HG02943 (cell line): Measurements from ENCODE around the gene BTNL9.
"Not testable (repeated sequence)": the region's sequence is repeated elsewhere in the genome, so short reads cannot be mapped to it uniquely, and the experiment has no call there.

Experiments used
- ATAC-seq: cut with Tn5 transposase; IDR thresholded peaks from one replicate; pipeline ENCODE4 v1.9.1; 2021; ENCODE audit warnings: mild to moderate bottlenecking, low read depth, moderate library complexity; ENCODE audit not compliant: unreplicated experiment

The BTNL9 gene

DNA sequence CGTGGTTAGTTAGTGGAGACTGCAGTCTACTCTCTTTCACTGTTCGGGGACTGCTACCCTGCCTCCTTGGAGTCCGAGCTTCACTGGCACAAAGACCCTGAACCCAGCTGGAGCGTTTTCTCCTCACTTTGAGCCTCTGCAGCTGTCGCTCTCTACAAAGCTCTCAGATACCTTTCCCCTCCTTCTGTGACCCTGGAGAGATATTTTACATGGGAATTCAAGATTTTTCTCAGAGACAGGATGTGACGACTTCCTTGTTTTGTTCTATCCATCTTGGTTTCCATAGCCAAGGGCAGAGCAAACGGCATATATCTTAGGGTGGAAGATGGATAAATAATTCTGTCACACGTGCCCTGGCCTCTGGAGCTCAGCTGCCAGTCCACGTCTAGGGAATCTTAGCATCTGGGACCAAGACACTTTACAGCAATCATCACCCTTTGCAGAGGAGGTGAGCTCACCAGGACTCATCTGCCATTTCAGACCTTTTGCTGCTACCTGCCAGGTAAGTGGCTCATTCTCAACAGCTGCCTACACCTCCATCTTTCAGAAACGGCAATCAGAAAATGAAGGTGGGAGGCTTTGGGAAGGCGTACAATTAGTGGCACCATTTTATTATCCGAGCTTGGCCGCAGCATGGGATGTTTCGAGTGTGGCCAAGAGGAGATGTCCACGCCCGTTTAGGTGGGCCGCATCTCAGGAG, at the start of gene BTNL9:
Gene BTNL9 (plus strand): TSS at position 336 of the 700 bp plus-strand sequence. CDS start 5,224 bp downstream, outside the sequence.
- ATAC-seq: no peak

DNA sequence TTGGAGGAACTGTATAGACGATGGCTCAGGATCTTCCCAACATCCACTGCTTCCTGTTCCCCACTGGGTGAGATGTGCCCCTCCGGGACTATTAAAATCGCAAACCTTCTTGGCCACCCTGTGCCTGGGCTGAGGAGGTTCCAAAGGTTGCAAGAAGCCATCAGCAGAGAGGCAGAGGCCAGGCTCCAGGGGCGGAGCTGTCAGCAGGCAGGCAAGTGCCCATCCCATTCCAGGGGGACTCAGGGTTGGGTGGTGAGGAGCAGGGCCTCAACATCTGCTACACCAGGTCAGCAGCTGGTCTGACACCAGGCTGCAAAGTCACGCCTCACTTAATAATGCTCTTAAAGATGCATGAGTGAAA, 49.2 kb upstream of the BTNL9 start:
- ATAC-seq: no peak

DNA sequence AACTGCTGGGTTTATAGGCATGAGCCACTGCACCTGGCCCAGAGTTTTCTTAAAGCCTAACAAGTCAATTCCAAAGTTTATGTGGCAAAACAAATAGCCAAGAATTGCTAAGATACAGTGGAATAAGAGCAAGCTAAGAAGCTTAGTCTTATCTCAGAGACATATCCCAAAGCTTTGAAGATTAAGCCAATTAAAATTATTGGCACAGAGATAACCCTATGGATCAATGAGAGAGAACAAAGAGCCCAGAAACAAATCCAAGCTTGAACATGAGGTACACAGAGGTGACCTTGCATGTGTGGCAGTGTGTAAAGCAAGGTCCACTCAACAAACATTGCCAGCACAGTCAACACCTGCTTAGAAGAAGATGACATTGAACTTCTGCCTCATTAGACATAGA, 38.1 kb upstream of the BTNL9 start:
- ATAC-seq: no peak

DNA sequence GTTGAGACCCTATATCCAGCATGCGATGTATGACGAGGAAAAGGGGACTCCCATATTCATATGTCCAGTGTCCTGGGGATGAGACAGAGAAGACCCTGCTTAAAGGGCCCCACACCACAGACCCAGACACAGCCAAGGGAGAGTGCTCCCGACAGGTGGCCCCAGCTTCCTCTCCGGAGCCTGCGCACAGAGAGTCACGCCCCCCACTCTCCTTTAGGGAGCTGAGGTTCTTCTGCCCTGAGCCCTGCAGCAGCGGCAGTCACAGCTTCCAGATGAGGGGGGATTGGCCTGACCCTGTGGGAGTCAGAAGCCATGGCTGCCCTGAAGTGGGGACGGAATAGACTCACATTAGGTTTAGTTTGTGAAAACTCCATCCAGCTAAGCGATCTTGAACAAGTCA, 34.3 kb upstream of the BTNL9 start:
- no peak for ATAC-seq

DNA sequence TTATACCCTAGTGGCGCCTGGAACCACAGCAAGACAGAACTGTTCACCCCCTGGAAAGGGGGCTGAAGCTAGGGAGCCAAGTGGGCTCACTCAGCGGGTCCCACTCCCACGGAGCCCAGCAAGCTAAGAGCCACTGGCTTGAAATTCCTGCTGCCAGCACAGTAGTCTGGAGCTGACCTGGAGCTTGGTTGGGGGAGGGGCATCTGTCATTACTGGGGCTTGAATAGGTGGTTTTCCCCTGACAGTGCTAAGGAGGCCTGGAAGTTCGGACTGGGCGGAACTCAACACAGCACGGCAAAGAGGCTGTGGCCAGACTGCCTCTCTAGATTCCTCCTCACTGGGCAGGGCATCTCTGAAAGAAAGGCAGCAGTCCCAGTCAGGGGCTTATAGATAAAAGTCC, 31.9 kb upstream of the BTNL9 start:
- no peak for ATAC-seq

DNA sequence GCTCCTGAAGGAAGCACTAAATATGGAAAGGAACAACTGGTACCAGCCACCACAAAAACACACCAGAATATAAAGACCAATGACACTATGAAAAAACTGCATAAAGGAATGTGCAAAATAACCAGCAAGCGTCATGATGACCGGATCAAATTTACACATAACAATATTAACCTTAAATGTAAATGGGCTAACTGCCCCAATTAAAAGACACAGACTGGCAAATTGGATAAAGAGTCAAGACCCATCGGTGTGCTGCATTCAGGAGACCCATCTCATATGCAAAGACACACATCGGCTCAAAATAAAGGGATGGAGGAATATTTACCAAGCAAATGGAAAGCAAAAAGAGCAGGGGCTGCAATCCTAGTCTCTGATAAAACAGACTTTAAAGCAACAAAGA, 30.0 kb upstream of the BTNL9 start:
- ATAC-seq: not testable (repeated sequence)

DNA sequence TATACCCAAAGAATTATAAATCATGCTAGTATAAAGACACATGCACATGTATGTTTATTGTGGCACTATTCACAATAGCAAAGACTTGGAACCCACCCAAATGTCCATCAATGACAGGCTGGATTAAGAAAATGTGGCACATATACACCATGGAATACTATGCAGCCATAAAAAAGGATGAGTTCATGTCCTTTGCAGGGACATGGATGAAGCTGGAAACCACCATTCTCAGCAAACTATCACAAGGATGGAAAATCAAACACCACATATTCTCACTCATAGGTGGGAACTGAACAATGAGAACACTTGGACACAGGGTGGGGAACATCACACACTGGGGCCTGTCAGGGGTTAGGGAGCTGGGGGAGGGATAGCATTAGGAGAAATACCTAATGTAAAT, 25.4 kb upstream of the BTNL9 start:
- not testable (repeated sequence) for ATAC-seq

DNA sequence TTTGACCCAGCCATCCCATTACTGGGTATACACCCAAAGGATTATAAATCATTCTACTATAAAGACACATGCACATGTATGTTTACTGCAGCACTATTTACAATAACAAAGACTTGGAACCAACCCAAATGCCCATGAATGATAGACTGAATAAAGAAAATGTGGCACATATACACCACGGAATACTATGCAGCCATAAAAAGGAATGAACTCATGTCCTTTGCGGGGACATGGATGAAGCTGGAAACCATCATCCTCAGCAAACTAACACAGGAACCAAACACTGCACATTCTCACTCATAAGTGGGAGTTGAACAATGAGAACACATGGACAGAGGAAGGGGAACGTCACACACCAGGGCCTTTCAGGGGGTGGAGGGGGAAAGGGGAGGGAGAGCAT, 22.6 kb upstream of the BTNL9 start:
- not testable (repeated sequence) for ATAC-seq

DNA sequence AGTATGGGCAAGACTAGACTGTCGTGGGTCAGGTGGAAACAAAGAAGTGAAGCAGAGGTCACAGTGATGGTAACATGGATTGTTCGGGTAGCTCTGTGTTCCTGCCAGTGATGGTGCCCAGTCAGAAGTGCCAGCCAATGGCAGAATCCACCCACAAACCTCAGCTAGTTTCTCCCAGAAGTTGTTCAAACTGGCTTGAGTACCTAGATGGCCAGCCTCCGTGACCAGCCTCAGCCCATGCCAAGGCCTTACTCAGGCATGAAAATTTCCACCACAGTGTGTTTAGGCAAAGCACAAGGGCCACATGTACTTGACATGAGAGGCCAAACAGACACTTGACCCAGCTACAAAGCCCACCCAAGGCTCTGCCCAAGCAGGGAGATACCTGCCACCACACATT, 19.4 kb upstream of the BTNL9 start:
- no peak for ATAC-seq

DNA sequence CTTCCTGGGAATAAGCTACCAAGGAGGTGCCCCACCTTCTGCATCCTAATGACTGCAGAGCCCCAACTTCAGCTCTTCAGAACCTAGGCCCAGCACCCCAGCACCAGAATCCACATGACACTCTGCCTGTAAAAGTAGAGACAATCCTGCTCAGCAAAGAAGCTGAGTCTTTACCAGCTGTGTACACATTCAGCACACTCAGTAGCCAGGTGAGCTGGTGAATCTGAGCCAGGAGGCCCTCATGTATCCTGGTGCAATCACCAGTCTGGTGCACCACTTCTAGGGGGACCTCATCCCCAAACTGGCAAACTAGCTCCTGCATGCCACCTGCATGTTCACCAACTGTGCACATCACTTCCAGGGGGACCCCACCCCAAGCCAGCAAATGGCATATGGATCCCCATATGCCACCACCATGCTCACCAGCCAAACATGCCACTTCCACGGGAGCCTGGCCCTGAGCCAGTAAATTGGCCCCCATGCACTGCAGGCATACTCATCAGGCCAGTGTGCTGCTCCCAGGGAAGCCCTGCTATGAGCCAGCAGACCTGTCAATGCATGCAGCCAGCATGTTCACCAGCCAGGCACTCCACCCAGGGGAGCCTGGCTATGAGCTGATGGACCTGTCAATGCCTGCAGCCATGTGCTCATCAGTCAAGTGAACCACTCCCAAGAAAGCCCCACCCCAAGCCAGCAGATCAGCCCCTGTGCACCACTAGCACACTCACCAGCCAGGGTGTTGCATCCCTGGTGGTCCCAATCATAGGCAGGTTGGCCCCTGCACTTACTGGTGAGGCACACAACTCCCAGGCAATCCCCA, 15.6 kb upstream of the BTNL9 start:
- ATAC-seq: no peak

DNA sequence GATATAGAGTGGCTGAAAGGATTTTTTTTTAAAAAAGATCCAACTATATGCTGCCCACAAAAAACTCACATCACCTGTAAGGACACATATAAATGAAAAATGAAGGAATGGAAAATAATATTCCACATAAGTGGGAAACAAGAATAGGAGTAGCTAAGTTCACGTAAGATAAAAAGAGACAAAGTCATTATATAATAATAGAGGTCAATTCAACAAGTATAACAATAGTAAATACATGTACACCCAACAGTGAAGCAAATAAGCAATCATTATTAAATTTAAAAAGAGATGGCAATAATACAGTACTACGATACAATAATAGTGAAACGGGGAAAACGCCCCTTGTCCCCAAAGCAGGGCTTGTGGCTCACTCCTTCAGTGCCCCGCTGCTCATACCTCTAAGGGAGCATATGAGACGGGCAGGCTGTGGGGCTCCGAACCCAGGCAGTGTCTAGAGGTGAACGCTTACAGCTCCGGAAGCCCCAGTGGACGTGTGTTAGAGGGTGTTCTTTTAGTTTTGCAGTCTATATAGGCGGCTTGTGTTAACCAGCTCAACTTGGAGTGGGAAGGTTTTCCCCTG, 12.5 kb upstream of the BTNL9 start:
- no peak for ATAC-seq

DNA sequence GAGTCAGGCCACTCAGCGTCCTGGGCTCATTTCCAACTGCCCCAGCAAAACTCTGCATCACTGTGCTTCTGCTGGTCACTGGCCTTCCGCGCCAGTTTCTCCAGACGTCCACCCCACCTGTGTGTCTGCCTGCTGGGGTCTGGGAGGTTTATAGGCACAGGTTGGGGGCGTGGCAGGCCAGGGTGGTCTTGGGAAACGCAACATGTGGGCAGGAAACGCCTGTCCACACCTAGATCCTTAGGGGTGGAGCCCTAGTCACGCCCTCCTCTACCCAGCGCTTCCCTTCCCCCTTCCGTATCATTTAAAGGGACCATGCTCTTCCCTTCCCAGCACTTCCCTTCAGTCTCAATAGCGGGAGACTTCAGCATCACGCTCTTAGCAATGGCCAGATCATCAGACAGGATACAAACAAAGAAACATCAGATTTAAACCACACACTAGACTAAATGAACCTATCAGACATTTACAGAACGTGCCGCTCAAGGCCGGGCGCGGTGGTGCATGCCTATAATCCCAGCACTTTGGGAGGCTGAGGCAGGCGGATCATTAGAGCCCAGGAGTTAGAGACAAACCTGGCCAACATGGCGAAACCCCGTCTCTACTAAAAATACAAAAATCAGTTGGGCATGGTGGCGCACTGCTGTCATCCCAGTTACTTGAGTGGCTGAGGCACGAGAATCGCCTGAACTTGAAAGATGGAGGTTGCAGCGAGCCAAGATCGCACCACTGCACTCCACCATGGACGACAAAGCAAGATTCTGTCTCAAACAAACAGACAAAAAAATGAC, 11.8 kb upstream of the BTNL9 start:
- no peak for ATAC-seq

DNA sequence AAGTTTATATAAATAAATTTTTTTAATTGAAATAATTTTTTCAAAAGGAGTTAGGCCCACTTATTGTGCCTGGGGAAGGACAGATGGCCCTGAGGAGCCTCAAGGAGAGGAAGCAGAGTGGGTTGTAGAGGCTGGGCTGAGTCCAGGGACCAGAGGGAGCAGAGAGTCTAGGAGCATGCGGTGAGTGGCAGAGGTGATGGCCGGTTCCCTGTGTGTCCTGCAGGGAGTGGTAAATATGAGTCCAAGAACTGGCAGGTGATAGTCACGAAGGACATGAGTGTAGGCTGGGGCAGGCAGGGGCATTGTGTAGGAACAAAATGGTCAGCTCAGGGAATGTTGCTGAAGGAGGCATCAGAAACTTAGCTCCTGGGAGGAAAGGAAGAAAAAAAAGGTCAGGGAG, 8.3 kb upstream of the BTNL9 start:
- ATAC-seq: no peak

DNA sequence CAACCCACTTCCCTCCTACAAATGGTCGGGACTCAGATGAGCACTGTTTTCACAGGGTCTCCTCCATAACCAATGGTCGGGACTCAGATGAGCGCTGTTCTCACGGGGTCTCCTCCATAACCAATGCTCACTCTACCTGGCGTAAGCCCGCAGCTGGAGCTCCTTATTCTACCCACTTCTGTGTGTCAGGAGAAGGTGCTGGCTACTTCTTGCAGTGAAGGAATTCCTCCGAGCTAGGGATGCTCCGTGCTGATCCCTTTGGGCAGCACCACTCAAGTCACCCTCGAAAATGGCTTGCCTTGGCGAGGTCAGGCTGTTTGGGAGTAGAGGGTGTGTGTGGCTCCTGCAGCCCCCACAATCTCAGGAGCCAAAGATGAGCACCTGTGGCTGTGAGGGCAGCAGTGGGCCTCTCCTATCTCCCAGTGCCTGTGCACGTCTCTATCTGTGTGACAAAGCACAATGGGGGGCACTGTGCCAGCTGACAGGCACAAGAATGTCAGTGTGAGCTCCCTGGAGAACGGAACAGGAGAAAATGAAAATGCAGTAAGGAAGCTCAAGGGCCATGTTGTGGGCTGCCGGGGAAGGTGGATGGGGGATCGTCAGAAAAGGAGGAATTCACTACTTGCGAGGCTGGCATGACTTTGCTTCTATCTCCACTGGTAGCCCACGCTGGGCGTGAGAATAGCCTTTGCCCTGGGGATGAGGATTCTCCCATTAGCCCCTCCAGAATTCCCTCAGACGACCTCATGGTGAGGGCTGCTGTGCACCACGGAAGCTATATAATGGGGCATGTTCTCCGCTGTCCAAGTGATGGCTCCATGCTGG, 3.9 kb upstream of the BTNL9 start:
- ATAC-seq: no peak

DNA sequence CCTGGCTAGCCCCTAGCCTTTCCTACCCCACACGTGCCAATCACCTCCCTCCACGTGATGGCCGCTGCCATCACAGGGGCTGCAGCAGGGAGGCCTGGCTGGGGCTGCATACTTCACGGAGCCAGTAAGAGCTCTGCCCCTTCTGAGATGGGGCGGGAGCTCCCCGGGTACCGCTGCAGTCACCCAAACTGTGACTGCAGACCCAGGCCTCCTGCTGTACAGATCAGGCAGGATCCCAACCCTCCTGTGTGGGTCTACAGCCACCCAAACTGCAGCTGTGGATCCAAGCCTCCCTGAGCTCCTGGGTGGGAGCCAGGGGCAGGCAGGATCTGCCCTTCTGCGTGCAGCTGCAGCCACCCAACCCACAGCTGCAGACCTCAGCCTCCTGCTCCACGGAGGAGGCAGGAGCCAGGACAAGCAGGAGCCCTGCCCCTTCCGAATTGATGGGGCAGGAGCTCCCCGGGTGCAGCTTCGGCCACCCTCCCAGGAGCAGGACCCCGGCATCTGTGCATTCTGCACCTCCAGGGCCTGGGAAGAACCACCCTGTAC, 3.2 kb upstream of the BTNL9 start:
- no peak for ATAC-seq

DNA sequence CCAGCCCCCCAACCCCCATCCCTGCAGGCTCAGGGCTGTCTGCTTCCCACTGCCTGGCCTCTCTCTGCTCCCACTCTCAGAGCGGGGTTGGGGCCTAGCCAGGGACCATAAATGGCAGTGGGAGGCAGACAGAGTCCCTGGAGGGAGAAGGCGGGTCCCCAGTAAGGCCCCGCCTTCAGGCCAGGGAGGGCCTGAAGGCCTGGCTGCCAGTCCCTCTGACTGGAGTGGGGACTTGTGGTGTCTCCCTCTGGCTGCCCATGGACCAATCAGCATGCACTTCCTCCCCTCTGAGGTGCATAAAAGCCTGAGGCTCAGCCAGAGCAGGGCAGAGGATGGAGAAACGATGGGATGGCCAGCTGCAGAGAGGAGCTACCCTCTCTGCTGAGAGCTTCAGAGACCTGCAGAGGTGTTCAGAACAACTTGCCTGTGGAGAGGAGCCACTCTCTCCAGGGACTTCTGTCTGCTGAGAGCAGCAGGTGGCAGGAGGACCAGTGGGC, 2.7 kb upstream of the BTNL9 start:
- ATAC-seq: no peak

DNA sequence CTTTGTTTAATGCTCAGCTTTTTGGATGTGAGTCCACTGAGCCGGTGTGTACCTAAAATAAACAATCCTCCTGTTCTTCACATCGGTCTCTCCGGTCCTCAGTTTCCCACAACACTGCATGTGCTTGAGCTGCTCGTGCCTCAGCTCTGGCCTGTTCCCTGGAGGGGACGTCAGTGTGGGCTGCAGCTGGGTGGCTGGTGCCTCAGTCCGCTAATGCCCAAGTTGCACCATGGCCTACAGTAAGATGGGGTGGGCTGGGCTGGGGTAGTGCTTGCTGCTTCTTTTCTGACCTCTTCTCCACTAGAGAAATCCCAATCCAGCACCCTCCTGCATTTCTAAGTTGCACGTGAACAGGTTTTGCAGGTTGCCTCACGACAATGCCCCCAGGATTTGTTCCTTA, 595 bp upstream of the BTNL9 start:
- no peak for ATAC-seq

DNA sequence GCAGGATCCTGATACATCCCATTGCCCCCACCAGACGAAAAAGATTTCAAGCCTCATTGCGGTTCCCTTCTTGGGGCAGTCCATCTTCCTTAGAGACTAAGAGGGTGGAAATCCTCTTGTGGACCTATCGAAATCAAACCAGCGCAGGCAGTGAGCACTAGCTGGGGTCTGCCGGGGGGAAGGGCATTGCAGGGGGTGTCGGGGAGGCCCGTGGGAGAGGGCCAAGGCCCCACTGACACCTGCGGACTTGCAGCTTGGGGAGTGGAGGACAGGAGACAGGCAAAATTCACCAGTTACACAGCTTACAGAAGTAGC, 522 bp downstream of the BTNL9 start:
- ATAC-seq: no peak

DNA sequence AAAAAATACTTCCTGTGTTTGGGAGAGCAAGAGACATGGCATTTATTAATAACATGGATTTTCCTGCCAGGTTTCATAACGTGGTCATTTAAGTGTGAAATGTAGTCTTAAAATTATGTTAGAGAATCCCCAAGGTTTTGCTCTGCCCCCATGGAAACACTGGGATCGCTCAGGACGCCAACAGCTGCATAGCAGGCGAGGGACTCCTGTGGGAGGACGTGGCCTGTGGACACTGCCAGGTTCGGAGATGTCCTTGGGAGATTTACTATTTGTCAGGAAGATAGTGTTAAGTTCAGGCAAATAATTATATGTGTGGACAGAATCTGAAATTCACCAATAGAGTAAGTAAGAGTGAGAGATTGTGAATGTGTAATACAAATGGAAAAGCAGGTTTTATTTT, 977 bp downstream of the BTNL9 start:
- ATAC-seq: no peak
